GM18519 (cell line): ENCODE measurements around the gene AK8.

ENCODE experiments used
- ATAC-seq: cut with Tn5 transposase; IDR thresholded peaks from one replicate; pipeline ENCODE4 v1.9.1; 2021; ENCODE audit warnings: mild to moderate bottlenecking, moderate library complexity; ENCODE audit not compliant: unreplicated experiment, low FRiP score

AK8 gene

GRCh38 chr9:132802121-132802795 is 75.8 kb downstream of the AK8 start:
- no peak for ATAC-seq

GRCh38 chr9:132801659-132802058 is 76.4 kb downstream of the AK8 start:
- no peak for ATAC-seq

- ATAC-seq, result no peak
These were observed 77.9 kb downstream of the AK8 start for GRCh38 chr9:132800038-132800648.

- no peak for ATAC-seq
These were observed 79.0 kb downstream of the AK8 start for GRCh38 chr9:132798817-132799790.

- no peak for ATAC-seq
These were observed 80.0 kb downstream of the AK8 start for GRCh38 chr9:132797861-132798659.

- ATAC-seq, result no peak
These were observed 82.4 kb downstream of the AK8 start for GRCh38 chr9:132795511-132796303.

GRCh38 chr9:132794730-132795380 is 83.2 kb downstream of the AK8 start:
- ATAC-seq, result no peak

GRCh38 chr9:132793606-132794580 is 84.2 kb downstream of the AK8 start:
- ATAC-seq, result no peak

GRCh38 chr9:132792547-132792946 is 85.5 kb downstream of the AK8 start:
- ATAC-seq, result no peak

GRCh38 chr9:132791699-132792240 is 86.3 kb downstream of the AK8 start:
- no peak for ATAC-seq

GRCh38 chr9:132789719-132790118 is 88.4 kb downstream of the AK8 start:
- no peak for ATAC-seq

GRCh38 chr9:132788378-132788777 is 89.7 kb downstream of the AK8 start:
- ATAC-seq, result no peak

GRCh38 chr9:132787748-132788159 is 90.3 kb downstream of the AK8 start:
- no peak for ATAC-seq

- no peak for ATAC-seq
These were observed 93.7 kb downstream of the AK8 start for GRCh38 chr9:132784286-132784830.

- no peak for ATAC-seq
These were observed 95.1 kb downstream of the AK8 start for GRCh38 chr9:132783006-132783405.

GRCh38 chr9:132782037-132782436 is 96.0 kb downstream of the AK8 start:
- no peak for ATAC-seq

GRCh38 chr9:132780230-132781007 is 97.7 kb downstream of the AK8 start:
- no peak for ATAC-seq
